NCI-H1105 (cell line): ENCODE data around the gene KCNN4.
"Not testable (repeated sequence)": the region's sequence is repeated elsewhere in the genome, so short reads cannot be mapped to it uniquely, and the experiment has no call there.

Source experiments
- DNase-seq: peaks from one replicate; lab custom pipeline; 2025; lab: John Stamatoyannopoulos, UW

KCNN4 gene

DNA sequence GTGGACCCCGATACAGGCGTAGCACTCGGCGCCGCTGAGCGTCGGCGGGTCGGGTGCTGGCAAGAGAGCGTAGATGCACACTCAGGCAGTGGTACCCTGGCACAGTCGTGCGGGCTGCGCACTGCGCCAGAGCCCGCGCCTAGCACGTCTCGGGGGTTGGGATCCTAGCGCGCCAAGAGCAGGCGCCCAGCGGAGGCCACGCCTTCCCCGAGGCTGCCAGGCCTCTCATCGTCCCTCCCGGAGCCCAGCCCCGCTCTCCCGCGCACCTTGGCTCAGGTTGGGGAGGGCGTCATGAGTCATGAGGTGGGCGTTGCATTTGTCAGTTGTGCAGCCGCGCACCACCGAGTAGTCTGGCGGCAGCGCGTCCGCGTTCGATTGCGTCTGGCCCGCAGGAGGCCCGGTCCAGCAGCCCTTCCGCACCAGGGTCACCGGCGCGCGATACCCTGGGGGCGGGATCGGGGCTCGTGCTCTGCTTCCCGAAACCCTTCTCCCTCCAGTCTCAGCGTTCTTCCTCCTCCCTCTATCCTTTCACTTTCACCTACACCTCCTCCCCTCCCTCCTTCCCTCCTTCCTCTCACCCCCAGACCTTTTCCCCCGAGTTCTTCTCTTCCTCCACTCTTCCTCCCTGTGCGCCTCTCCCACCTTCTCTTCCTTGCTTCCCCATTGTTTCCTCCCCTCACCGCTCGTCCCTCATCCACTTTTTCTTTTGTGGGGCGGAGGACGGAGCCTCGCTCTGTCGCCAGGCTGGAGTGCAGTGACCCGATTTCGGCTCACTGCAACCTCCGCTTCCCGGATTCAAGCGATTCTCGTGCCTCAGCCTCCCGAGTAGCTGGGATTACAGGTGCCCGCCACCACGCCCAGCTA, 18.0 kb upstream of the KCNN4 start:
- no peak for DNase-seq

DNA sequence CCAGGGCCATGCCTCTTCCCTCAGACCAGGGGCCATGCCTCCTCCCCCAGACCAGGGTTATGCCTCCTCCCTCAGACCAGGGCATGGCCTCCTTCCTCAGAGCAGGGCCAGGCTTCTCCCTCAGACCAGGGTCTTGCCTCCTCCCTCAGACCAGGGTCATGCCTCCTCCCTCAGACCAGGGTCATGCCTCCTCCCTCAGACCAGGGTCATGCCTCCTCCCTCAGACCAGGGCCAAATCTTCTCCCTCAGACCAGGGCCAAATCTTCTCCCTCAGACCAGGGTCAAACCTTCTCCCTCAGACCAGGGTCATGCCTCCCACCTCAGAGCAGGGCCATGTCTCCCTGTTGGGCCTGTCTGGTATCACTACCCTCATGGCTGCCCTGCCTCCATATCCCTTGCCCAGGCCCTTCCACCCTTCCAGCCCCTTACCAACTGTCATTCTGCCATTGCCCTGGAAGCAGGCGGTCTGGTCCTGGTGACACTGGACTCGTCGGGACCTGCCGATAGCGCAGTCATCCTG, 17.3 kb upstream of the KCNN4 start:
- DNase-seq, result no peak

DNA sequence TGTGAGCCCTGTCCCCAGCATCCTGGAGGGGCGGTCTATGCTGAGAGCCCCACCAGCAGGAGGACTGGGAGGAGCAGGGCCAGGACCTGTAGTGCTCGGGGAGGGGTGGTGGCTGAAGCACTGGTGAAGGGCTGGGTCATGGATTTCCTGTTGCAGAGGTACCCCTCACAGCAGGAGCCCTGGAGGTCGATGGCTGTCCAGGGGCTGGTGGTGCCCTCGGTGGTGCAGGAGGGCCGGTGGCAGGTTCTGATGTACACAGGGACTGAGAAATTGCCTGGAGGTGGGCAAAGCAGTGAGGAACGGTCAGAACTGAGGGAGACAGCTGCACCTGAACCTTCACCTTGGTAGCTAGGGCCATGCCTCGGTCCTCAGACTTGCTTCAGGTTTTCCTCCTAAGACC, 16.8 kb upstream of the KCNN4 start:
- no peak for DNase-seq

DNA sequence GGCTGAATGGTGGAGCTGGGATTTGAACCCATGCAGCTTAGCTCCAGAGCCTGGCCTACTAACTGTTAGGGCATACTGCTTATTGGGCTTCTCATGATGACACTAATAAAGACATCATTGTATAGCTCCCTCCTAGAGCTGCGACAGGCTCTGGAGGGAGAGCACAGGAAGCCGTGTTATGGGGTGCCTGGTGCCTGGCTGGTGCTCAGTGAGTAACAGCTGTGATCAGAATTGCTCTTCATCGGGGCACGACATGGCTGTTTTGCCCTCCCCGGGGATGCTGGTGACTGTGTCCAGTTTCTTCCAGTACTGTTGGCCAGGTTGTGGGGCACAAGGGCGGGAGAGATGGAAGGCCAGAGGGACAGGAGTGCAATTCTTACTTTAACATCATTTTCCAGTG, 16.3 kb upstream of the KCNN4 start:
- no peak for DNase-seq

DNA sequence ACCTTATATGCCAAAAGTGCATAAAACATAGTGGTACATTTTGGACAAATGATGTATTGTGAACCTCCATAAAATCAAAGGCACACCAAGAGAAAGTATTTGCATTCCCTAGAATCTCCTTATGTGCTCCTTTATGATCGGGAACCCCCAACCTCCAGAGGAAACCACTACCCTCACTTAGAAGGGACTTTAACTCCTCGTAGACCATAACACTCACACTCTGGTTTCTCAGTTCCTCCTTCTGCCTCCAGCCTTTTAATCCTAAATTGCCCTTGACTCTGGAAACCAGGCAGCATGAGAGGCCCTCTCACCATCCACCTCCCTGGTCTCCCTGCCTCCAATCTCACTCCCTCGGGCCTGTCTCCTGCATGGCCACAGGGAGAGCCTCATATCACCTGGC, 9.8 kb upstream of the KCNN4 start:
- DNase-seq, result no peak

DNA sequence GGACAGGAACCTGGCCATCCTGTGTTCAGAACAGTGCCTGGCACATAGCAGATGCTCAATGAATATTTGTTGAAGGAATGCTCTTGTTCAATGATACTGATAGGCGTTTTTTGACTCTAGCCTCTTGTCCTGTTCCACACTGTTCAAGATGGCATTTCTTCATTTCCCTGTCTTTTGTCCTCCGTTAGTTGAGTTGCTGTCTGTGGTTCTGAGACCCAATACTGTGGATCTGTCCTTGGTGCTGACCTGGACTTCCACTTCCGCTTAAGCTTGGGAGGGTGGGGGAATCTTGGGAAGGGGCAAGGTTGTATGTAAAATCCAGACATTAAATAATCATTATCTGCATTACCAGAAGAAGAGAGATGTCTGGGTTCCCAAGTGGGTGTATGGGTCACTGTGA, 8.3 kb upstream of the KCNN4 start:
- no peak for DNase-seq

DNA sequence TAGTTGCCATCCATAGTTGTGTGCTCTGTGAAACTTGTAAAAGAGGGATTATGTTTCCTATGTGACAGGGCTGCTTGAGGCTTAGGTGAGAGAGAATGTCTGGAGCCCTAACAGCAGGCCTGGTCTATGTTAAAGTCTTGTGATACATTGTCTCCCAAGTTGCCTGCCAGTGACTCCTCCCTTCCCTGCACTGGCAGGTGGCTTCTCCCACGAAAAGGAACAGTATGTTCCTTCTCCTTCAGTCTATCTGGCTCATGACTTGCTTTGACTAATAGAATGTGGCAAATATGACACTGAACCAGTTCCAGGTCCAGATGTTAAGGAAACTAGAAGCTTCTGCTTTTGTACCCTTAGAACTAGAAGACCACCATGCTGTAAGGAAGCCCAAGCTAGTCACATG, 5.9 kb upstream of the KCNN4 start:
- DNase-seq, result no peak

DNA sequence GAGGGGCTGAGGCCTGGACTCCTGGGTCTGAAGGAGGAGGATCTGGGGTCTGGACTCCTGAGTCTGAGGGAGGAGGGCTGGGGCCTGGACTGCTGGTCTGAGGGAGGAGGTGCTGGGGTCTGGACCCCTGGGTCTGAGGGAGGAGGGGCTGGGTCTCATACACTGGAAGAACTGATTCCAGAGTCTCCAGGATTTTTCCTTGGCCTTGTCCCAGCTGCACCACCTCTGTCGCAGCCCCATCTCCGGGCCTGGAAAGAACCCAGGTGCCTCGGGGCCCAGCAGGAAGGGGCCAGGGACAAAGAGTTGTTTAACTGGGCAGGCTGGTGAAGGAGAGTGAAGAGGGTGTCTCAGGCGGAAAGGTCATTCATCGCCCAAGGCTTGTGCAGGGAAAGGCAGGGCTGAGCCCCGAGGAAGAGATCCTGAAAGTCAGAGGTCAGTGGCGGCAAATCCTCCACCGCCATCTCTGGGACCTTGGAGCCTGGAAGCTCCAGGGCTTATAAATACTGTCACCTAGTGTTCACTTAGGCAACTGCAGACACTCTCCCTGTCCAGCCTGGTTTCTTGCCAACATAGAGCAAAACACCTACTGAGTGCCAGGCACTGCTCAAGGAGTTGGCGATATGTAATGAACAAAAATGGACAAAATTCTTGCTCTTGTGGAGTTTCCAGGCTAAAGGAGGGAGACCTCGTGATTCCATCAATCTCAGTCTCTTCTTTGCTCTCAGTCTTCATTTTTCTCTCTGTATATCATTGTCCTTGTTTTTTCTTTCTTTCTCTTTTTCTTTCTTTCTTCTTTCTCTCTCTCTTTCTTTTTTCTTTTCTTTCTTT, 4.4 kb upstream of the KCNN4 start:
- DNase-seq, result peak; percentile 64

DNA sequence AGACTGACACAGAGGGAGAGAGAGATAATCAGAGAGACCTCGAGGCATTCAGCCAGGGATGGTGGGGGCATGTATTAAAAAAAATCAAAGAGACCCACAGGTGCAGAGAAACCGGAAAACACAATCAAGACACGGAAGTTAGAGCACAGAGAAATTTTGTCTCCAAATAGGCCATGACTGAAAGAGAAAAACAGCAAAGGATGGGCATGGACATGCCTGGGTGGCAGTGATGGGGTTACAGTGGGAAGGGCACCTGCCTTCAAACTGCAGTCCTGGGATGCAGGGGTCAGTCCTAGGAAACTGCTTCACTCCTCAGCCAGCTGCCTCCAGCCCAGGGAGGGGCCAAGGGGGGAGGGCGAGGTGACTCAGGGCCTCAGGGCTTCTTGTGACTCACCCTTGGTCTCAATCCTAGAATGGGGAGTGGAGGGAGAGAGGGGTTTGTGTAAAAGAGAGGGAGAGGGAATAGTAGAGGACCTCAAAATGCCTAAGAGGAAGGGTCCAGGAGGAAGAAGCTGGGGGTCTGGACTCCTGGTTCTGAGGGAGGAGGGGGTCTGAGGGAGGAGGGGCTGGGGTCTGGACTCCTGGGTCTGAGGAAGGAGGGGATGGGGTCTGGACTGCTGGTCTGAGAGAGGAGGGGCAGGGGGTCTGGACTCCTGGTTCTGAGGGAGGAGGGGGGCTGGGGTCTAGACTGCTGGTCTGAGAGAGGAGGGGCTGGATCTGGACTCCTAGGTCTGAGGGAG, 3.6 kb upstream of the KCNN4 start:
- no peak for DNase-seq

DNA sequence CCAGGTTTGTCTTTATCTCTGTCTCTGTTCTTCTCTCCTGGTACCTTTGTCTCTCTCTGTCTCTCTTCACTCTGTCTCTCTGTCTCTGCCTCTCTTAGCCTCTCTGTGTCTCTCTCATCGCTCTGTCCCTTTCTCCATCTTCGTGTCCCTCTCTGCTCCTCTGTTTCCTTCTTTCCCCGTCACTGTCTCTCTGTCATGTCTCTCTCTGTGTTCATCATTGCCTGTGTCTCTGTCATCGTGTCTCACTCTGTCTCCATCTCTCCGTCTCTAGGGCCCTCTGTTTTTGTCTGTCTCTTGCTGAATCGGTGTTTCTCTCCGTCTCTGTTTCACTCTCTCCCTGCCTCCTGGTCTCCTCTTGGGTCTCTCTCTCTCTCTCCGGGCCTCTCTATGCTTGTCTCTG, 2.9 kb upstream of the KCNN4 start:
- no peak for DNase-seq

DNA sequence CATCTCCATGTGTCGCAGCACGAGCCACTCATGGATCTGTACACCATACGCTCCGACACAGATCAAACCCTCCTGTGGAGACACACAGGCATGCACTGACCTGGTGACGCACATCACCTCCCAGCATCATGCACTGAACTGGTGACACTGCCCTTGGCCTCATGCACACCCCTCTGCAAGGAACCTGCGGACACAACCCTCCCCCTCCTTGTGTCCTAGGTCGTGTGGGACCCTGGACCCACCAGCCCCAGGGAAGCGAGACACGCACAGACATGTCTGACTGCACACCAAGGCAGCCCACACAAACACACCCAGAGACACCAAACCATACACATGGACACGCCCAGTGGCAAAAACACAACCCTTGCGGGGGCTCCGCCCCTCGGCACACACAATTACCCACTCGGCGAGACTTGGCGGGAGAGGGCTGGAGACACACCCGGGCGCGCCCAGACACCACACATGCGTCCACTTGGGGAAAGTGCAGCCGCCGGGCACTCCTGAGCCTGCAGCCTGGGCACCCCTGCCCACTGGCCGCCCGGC, 2.0 kb upstream of the KCNN4 start:
- no peak for DNase-seq

DNA sequence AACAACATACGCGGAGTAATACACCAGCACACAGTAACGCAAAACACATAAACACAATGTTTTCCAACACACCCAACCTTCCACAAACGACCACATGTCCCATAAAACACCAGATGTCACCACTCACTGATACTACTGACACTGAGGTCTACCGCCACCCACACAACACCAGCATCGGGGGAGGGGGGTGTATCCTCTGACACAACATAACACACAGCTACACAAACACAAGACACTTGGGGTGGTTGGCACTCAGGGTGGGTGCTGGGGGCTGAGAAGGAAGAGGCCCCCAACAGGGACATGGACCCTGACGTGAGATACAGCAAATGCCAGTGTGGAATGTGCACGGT, 1.5 kb upstream of the KCNN4 start:
- DNase-seq, result no peak

DNA sequence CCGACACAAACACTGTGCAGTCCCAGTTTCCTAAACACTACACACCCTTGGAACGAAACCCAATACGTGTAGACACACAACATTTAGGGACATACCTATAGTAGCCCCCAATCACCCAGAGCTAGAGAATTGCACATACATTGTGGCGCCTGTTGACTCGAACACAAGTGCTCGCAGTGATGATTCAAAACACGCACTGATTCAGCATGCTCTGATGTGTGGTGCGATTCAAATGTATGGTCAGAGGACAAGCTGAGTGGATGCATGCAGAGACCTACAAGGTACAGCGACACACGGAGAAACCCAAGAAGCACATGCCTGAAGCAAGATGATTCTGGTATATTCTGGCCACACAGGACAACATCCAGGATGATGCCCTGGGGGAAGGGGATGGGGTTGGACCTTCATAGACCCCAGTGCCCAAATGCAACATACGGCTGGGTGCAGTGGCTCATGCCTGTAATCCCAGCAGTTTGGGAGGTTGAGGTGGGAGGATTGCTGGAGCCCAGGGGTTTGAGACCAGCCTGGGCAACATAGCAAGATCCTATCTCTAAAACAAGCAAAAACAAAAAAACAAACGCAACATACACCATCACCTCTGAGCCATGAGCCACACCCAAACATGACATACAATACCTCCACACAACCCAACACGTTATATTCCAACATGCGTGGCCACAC, 997 bp upstream of the KCNN4 start:
- DNase-seq, result no peak

DNA sequence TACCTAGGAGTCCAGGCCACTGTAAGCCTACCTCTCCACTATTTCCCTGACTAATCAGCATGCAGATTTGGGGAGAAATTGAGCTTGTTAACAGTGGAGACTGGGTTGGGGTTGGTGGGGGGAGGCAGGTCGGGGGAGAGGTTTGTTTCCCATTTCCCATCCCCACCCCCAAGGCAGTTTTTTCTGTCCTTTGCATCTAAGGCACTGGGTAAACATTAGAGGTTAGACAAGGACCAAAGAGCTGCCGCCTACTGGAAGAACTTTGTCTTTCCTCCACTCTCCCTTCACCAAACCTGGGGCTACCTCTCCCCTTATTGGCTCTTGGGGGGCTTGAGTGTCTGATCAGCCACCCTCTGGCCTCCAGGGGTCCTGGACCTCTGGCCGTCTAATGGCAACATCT, 953 bp downstream of the KCNN4 start:
- DNase-seq, result no peak

DNA sequence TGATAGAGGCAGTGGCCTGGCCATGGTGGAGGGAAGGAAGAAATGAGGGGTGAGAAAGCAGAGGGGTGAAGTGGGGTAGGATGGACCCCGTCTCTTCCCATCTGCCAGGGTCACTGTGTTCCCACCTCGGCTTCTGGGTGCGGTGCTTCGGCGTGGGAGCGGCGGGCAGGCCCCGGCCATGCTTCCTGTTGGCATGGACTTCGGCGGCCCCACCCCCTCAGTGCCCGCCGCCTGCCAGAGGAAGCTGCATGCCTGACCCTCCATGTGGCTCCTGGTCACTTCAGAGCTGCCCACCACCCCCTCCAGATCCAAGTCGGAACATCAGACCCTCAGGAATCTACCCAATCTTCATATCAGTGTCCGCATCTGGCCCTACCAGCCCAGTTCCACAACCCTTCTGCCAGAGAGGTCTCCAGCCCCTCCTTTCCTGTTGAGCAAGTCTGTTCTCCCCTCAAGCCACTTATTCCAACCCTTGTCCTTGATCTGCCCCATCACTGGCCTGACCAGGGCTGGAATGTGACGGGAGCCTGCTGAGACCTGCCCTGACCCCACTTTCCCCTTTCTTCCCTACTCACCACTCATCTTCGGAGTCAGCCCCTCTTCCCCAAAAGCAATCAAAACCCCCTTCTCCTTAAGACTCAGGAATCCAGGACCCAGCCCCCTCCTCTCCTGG, 1.5 kb downstream of the KCNN4 start:
- no peak for DNase-seq

DNA sequence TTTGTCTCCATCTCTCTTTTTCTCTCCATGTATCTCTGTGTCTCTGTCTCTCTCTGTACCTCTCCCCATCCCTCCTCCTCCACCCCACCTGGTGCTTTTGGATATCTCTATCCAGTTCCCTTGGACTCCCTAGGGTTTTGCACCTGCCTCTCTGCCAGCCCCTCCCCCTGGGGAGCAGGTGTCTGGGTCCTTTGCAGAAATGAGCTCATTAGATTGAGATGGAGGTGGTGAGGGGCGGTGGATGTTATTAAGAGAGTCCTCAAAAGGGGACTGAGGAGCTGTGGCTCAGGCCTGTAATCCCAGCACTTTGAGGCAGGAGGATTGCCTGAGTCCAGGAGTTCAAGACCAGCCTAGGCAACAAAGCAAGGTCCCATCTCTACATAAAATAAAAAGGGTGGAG, 2.1 kb downstream of the KCNN4 start:
- peak; percentile 82 for DNase-seq

DNA sequence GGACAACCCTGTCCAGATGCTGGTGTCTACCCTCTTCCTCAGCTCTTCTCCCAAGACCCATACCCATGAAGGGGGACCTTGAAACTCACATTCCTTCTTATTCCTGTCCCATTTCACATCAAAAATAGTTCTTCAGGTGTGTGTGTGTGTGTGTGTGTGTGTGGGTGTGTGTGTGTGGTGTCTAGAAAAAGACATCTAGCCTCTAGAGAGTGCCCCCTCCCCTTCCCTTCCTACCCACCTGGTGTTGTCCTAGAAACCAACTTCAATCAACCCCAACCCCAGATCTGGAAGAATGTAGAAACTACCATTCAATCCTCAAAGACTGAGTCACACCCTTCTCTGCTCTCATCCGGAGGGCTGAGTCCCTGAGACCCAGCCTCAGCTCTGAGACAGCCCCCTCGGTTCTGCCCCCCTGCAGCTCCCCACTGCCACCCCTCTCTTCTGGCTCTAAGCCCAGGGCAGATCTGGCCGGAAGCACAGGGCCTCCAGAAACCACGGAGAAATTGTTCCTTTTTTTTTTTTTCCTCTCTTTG, 3.5 kb downstream of the KCNN4 start:
- peak; percentile 85 for DNase-seq

DNA sequence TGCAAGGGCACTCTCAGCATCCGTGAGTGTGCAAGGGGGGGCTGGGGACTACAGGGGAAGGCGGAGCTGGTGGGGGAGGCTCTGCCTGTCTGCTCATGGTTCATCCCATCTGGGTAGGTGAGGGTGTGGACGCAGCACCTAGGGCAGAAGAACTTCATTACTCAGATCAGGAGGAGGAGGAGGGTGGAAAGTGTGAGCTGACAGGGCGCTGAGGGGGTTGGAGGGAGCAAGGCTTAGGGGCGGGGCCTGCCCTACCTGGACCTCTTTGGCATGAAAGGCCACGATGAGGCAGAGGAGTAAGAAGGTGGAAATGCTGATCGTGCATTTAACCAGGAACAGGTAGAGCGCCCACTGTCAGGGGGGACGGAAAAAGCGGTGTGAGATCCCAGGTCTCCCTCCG, 4.5 kb downstream of the KCNN4 start:
- no peak for DNase-seq

DNA sequence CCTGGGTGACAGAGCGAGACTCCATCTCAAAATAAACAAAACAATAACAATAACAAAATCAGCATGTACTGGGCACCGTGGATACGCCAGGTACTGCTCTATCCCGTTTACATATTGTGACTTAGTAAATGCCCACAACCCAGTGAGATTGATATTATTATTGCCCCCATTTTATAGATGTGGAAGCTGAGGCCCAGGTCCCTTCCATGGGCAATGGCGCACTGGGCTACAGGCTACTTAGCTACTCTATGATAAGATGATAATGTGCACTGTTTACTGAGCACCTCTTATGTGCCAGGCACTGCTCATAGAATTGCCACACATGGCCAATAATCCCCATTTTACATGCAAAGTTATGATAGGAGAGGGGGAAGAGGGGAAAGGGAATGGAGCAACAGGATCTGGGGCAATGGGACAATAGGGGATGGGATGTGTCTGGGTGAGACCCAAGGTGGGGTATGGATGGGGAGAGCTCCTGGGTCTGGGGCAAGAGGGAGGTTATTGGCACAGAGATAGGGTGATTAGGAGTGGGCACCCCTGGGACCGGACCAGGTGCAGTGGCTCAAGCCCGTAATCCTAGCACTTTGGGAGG, 5.4 kb downstream of the KCNN4 start:
- no peak for DNase-seq

DNA sequence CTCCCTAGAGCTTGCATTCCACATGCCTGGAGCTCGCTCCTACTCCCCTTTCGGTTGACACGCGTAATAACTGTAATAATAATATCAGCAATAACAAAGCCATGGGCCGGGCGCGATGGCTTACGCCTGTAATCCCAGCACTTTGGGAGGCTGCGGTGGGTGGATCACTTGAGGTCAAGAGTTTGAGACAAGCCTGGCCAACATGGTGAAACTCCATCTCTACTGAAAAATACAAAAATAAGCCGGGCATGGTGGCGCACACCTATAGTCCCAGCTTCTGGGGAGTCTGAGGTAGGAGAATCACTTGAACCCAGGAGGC, 5.9 kb downstream of the KCNN4 start:
- DNase-seq, result not testable (repeated sequence)
